Measurements from ENCODE around the gene KCNG2.

- TF ChIP-seq EZH2 (IDR thresholded peaks at IDR 0.05; ENCODE audit: borderline replicate concordance, low read length): no peak
- TF ChIP-seq CTCF (IDR thresholded peaks at IDR 0.05; ENCODE audit: low read length): no peak
Observed at GRCh38 chr18:79786304-79786703, 11.4 kb upstream of the KCNG2 start.
